Right cardiac atrium (tissue), 5 donors: ENCODE data around the gene CDIP1. TPM values are rescaled to one million over a fixed set of nuclear protein-coding genes. Genes with fewer than 3 reads are reported as not detected.

ENCODE experiments used
- ATAC-seq, 2 donors: fragments of 200-7000 bp; cut with Tn5 transposase; one replicate each; pipeline versions ENCODE4 v1.8.0 to v1.9.1; 2020; ENCODE audit warnings: moderate library complexity in 2 of 2, mild to moderate bottlenecking in 1 of 2
- DNase-seq, 3 donors: peaks; one replicate each; pipeline ENCODE4 v3.0.0-alpha.2; 2020
- H3K27ac ChIP-seq: one replicate; pipeline ENCODE4 v1.5.1; 2013; ENCODE audit warnings: mild to moderate bottlenecking, low read length, control low read depth, moderate library complexity
- H3K27me3 ChIP-seq: one replicate; pipeline ENCODE4 v1.6.1; 2013; ENCODE audit not compliant: control insufficient read depth, insufficient read depth
- H3K4me1 ChIP-seq: one replicate; pipeline ENCODE4 v1.6.1; 2013; ENCODE audit warnings: low read length; ENCODE audit not compliant: control insufficient read depth, insufficient read depth
- H3K4me3 ChIP-seq: one replicate; pipeline ENCODE4 v1.5.1; 2013; ENCODE audit warnings: low read length, control low read depth
- H3K9me3 ChIP-seq: one replicate; pipeline ENCODE4 v1.6.1; 2013; ENCODE audit warnings: low read length; ENCODE audit not compliant: control insufficient read depth
- WGBS: extraction: QIAGEN DNeasy Blood & Tissue Kit; methylation state at CpG from one replicate; pipeline ENCODE4 v1.1.7; 2013; 5-methylcytosine and 5-hydroxymethylcytosine counted together
- intact Hi-C, 4 donors: fragments of 100-400 bp; cut with DNase I; formaldehyde crosslinking; loops; one replicate each; pipeline versions ENCODE4 v1.11.0 to v1.14.0; 2022 to 2023
- polyA plus RNA-seq: library from polyadenylated mRNA; stranded (reverse); fragments of 200-250 nt; gene quantifications from one replicate; pipeline ENCODE4 v1.2.3, GENCODE V29; 2013
- total RNA-seq, 4 donors: library from RNA; stranded (reverse); fragmentation: NEBNext Ultra II Directional; extraction: Animal tissue kit (Norgen Biotek cat#: 25700); gene quantifications; one replicate each; pipeline ENCODE4 v1.2.1, GENCODE V29; 2021
- donor health status: healthy with polysubstance abuse.
- donor health status: DM: no; HTN: yes; CAD: no.
- donor health status: DM: no; HTN: no; CAD: no.
- donor health status: DM: no; HTN: yes; CAD: no; lungs with severe emphysema.
- donor health status: DM: yes; HTN: yes; CAD: no.

The CDIP1 gene
- total and polyA plus RNA-seq, 5 donors, result 34.2 to 46.8 (median 41.7) TPM

- intact Hi-C loops, result no loop called here
- no peak for DNase-seq
- Histone ChIP-seq H3K27ac (no peak overlapping the region), H3K9me3 (no peaks in the 10 kb centered on the region), H3K4me1 (no peaks in the 10 kb centered on the region), H3K4me3 (no peak overlapping the region), H3K27me3 (no peaks in the 10 kb centered on the region)
- ATAC-seq, result no peak
- 78% methylated on average over 8 of the region's 8 CpGs for WGBS
Observed at GRCh38 chr16:4544473-4544872, 5.9 kb upstream of the CDIP1 start.

DNA sequence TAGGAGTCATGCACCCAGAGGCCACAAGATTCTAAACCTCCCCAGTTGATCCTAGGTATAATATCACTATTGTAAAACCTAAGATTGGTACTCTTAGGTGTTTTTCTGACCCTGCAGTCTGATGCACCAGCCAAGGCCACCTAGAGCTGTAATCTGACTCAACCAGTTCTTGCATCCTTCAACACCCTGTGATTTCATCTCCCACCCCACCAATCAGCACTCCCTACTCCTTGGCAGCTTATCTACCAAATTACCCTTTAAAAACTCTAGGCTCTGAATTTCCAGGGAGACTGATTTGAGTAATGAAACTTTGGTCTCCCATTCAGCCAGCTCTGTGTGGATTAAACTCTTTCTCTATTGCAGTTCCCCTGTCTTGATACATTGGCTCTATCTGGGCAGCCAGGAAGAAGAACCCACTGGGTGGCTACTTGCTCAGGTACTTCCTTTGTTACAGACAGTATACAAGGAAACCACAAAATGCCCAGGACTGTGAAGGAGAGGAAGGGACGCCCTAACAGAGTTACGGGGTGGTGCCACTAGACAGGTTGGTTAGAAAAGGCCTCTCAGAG lies 1.2 kb upstream of the CDIP1 start:
- no peaks in the 10 kb centered on the region for H3K9me3 ChIP-seq
- no peak for ATAC-seq
- 98% methylated on average over 2 of the region's 2 CpGs for WGBS
- H3K4me3 ChIP-seq, result no peak overlapping the region
- no peaks in the 10 kb centered on the region for H3K4me1 ChIP-seq
- no peaks in the 10 kb centered on the region for H3K27me3 ChIP-seq
- H3K27ac ChIP-seq, result no peak overlapping the region
- intact Hi-C loops, result no loop called here
- no peak for DNase-seq

- intact Hi-C loops, result no loop called here
- peak overlapping the region; percentile 68 for H3K4me3 ChIP-seq
- H3K27me3 ChIP-seq, result no peaks in the 10 kb centered on the region
- WGBS, result 10% methylated on average over 75 of the region's 75 CpGs
- DNase-seq, result peak; percentile 52 to 77 (median 66)
- H3K9me3 ChIP-seq, result no peaks in the 10 kb centered on the region
- peaks cover 8% of the 10 kb centered on the region for H3K4me1 ChIP-seq
- ATAC-seq, result peak; percentile 49 to 65
- H3K27ac ChIP-seq, result peak overlapping the region; percentile 43
Observed at GRCh38 chr16:4537376-4538343, 913 bp downstream of the CDIP1 start.

- Histone ChIP-seq H3K9me3 (no peaks in the 10 kb centered on the region), H3K4me1 (peaks cover 8% of the 10 kb centered on the region), H3K27ac (no peak overlapping the region), H3K4me3 (no peak overlapping the region), H3K27me3 (no peaks in the 10 kb centered on the region)
- no peak for ATAC-seq
- intact Hi-C loops, result no loop called here
- WGBS, result 88% methylated on average over 15 of the region's 15 CpGs
- no peak for DNase-seq
Observed at GRCh38 chr16:4536391-4537106, 2.0 kb downstream of the CDIP1 start.

DNA sequence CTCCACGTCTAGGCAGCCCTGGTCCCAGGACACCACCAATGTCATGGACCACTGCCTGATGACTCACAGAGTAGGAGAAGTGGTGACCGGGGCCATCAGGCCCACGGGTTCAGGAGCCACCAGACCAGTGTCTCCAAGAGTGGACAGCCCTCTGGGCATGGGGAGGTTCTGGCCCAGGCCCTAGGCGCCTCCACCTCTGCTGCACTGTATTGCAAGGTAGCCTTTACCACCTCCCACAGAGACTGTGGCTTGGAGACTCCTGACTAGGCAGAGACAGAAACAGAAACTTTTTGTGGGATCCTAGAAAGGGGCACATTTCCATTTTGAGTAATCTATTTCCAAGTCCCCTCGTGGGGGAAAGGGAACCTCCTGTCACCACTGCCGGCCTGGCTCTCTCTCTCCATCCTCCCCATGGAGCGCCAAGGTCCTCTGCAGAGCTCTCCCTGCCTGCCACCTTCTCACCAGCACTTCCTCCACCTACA lies 2.9 kb downstream of the CDIP1 start:
- Histone ChIP-seq H3K27ac (no peak overlapping the region), H3K27me3 (no peaks in the 10 kb centered on the region), H3K4me1 (peaks cover 8% of the 10 kb centered on the region), H3K9me3 (no peaks in the 10 kb centered on the region), H3K4me3 (no peak overlapping the region)
- ATAC-seq (no peak), DNase-seq (no peak)
- intact Hi-C loops, result no loop called here
- WGBS, result 73% methylated on average over 7 of the region's 7 CpGs

DNA sequence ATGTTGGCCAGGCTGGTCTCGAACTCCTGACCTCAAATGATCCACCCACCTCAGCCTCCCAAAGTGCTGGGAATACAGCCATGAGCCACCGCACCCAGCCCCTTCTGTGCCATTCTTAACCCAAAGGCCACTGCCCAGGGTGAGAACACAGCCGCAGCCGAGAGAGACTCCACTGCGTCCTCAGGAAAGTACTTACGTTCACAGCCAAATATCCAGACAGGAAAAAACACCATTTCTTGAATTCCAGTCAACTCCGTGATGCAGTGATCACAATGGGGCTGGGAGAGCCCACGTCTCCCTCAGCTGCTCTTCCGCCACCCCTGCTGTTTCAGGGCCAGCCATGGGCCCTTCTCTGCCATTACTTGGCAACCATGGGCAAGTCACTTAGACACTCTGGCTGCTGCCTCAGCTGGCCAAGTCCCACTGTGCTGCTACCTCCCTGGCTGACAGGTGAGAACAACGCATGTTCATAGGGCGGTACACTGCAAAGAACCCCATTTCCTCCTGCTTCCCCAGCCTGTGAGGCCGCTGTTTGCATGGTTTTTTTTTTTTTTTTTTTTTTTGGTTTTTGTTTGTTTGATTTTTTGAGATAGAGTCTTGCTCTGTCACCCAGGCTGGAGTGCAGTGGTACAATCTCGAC lies 4.3 kb downstream of the CDIP1 start:
- intact Hi-C loops, result no loop called here
- Histone ChIP-seq H3K4me3 (no peak overlapping the region), H3K27ac (peak overlapping the region; percentile 78), H3K9me3 (no peaks in the 10 kb centered on the region), H3K4me1 (peaks cover 8% of the 10 kb centered on the region), H3K27me3 (no peaks in the 10 kb centered on the region)
- ATAC-seq (peak in 1 of 2 donors; percentile 14), DNase-seq (peak in 2 of 3 donors; percentile 34 to 67)
- WGBS, result 67% methylated on average over 13 of the region's 13 CpGs

GRCh38 chr16:4533490-4533889 lies 5.1 kb downstream of the CDIP1 start:
- Histone ChIP-seq H3K9me3 (no peaks in the 10 kb centered on the region), H3K27ac (peak overlapping the region; percentile 25), H3K27me3 (no peaks in the 10 kb centered on the region), H3K4me3 (no peak overlapping the region), H3K4me1 (peaks cover 8% of the 10 kb centered on the region)
- WGBS, result 67% methylated on average over 6 of the region's 6 CpGs
- no peak for ATAC-seq
- intact Hi-C loops, result no loop called here
- DNase-seq, result no peak

DNA sequence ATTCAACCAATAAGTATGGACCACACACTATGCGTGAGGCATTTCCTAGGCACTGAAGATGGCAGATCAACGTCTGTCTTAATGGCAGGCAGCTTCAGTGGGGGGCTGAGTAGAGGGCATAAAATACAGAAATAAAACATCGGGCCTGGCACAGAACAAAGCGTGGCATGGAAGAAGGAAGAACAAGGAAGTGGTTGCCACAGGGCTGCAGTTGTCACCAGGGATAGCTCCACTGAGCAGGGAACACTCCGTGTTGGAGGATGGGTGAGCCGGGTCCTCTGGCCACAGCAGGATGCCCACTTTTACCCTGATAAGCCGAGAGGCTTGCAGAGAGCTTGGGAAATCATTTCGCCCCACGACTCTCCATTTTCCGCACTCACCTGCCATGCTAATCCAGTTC lies 6.3 kb downstream of the CDIP1 start:
- Histone ChIP-seq H3K9me3 (no peaks in the 10 kb centered on the region), H3K4me3 (no peak overlapping the region), H3K27ac (no peak overlapping the region), H3K4me1 (peaks cover 8% of the 10 kb centered on the region), H3K27me3 (no peaks in the 10 kb centered on the region)
- no peak for ATAC-seq
- intact Hi-C loops, result no loop called here
- WGBS, result 89% methylated on average over 10 of the region's 10 CpGs
- DNase-seq, result no peak

DNA sequence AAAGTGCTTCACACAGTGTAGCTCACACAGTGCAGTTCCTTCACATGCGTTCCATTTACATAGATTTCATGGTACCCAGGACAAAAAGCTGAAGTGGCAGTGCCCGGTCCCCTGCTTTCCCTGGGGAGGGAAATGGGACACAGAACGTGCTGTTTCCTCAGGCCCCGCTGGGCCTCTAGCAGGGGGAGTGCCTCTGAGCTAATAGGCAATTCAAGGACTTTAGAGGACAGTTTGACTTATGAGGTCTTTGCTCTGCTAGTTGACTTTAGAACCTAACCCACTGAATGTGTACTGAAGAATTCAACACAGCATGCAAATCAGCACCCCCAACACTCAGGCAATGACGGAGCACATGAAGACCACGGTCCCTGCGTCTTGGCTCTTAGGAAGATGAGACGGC lies 6.8 kb downstream of the CDIP1 start:
- H3K4me3 ChIP-seq, result no peak overlapping the region
- no peaks in the 10 kb centered on the region for H3K27me3 ChIP-seq
- H3K9me3 ChIP-seq, result no peaks in the 10 kb centered on the region
- no peak for ATAC-seq
- 89% methylated on average over 8 of the region's 8 CpGs for WGBS
- no peak for DNase-seq
- no peak overlapping the region for H3K27ac ChIP-seq
- intact Hi-C loops, result no loop called here
- peaks cover 8% of the 10 kb centered on the region for H3K4me1 ChIP-seq

- DNase-seq (no peak), ATAC-seq (peak in 1 of 2 donors; percentile 16)
- Histone ChIP-seq H3K9me3 (no peaks in the 10 kb centered on the region), H3K27ac (no peak overlapping the region), H3K4me3 (no peak overlapping the region), H3K27me3 (no peaks in the 10 kb centered on the region), H3K4me1 (peaks cover 15% of the 10 kb centered on the region)
- intact Hi-C loops, result loop anchor here in 1 of 4 donors (5.0 kb wide), 1 partner anchor 52 kb away; the partner anchor contains the start of gene HMOX2
- 73% methylated on average over 16 of the region's 16 CpGs for WGBS
Observed at GRCh38 chr16:4529085-4530060, 9.2 kb downstream of the CDIP1 start.
